Stimulated activated CD4-positive, alpha-beta T cell treated with anti-CD3 and anti-CD28 coated beads, Interleukin-1b, Interleukin-23, amount 100 ng/mL, for 4 hours (primary cell): ENCODE measurements around the gene PIK3CB.

Experiments
- DNase-seq, 2 donors: peaks; one replicate each; pipeline ENCODE4 v3.0.0-alpha.2; 2020; ENCODE audit warnings: low read depth in 2 of 2

Gene PIK3CB

GRCh38 chr3:138834596-138835396, at the start of gene PIK3CB:
PIK3CB (minus strand) TSS chr3:138834928; CDS start chr3:138759343, 75,585 bp downstream.
- DNase-seq, result peak; percentile 77 to 91

GRCh38 chr3:138881233-138881632, 46.5 kb upstream of the PIK3CB start:
- no peak for DNase-seq

- no peak for DNase-seq
These were observed 45.0 kb upstream of the PIK3CB start for GRCh38 chr3:138879541-138880380.

- DNase-seq, result no peak
These were observed 42.5 kb upstream of the PIK3CB start for GRCh38 chr3:138877226-138877625.

GRCh38 chr3:138875754-138876664, 41.3 kb upstream of the PIK3CB start:
- no peak for DNase-seq

GRCh38 chr3:138875096-138875753, 40.5 kb upstream of the PIK3CB start:
- no peak for DNase-seq

GRCh38 chr3:138873471-138874278, 38.9 kb upstream of the PIK3CB start:
- no peak for DNase-seq

- DNase-seq, result no peak
These were observed 37.9 kb upstream of the PIK3CB start for GRCh38 chr3:138872632-138873031.

GRCh38 chr3:138867996-138868395, 33.3 kb upstream of the PIK3CB start:
- no peak for DNase-seq

GRCh38 chr3:138863776-138864113, 29.0 kb upstream of the PIK3CB start:
- no peak for DNase-seq

- DNase-seq, result no peak
These were observed 28.4 kb upstream of the PIK3CB start for GRCh38 chr3:138862924-138863775.

- DNase-seq, result no peak
These were observed 27.8 kb upstream of the PIK3CB start for GRCh38 chr3:138862531-138862923.

- no peak for DNase-seq
These were observed 27.1 kb upstream of the PIK3CB start for GRCh38 chr3:138861798-138862197.

- no peak for DNase-seq
These were observed 22.1 kb upstream of the PIK3CB start for GRCh38 chr3:138856799-138857198.

GRCh38 chr3:138854940-138855339, 20.2 kb upstream of the PIK3CB start:
- DNase-seq, result no peak

- no peak for DNase-seq
These were observed 19.5 kb upstream of the PIK3CB start for GRCh38 chr3:138854204-138854603.

- no peak for DNase-seq
These were observed 15.4 kb upstream of the PIK3CB start for GRCh38 chr3:138850151-138850550.

- DNase-seq, result no peak
These were observed 14.7 kb upstream of the PIK3CB start for GRCh38 chr3:138849222-138849940.

GRCh38 chr3:138848696-138849095, 14.0 kb upstream of the PIK3CB start:
- DNase-seq, result no peak
